ENCODE results near the gene ZBTB9.

Gene ZBTB9

DNA sequence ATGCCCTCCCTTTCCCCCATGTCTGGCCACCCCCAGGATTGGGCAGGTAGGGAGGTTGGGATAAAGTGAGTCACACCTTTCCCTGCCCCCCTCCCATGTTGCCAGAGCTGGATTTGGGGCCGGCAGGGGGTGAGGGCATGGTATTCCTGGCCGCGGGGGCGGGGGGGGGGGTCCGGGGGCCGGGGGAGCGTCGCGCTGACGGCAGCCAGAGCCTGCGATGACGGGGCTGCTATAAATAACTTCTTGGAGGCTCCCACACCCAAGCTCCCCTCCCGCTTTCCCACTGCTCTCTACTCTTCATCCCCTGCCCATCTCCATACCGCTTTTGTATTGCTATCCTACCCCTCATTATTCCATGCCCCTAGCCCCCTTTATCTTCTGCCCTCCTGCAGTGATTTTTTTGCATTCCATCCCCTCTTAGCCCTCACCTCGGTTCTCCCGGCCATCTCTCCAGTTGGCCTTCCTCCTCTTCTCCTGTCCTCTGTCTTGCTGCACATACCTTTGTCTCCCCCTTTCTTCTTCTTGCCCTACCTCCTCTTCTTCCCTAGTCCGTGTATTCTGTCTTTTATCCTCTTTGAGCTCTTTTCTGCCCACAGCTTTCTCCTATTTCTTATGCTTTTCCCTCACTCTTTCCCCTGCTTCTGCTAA, 20.7 kb upstream of the ZBTB9 start:
- no peak for DNase-seq

DNA sequence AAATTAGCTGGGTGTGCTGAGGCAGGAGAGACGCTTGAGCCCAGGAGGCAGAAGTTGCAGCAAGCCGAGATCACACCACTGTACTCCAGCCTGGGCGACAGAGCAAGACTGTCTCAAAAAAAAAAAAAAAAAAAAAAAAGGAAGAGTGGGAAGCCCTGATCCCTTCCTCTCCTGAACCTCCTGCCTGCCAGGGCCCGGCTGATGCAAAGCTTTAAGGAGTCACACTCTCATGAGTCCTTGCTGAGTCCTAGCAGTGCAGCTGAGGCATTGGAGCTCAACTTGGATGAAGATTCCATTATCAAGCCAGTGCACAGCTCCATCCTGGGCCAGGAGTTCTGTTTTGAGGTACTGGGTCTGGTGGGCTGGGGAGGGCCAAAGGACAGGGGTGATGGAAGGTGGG, 19.4 kb upstream of the ZBTB9 start:
- DNase-seq, result no peak

DNA sequence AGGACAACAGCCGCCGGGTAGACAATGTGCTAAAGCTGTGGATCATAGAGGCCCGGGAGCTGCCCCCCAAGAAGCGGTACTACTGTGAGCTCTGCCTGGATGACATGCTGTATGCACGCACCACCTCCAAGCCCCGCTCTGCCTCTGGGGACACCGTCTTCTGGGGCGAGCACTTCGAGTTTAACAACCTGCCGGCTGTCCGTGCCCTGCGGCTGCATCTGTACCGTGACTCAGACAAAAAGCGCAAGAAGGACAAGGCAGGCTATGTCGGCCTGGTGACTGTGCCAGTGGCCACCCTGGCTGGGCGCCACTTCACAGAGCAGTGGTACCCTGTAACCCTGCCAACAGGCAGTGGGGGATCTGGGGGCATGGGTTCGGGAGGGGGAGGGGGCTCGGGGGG, 16.7 kb upstream of the ZBTB9 start:
- DNase-seq, result no peak

DNA sequence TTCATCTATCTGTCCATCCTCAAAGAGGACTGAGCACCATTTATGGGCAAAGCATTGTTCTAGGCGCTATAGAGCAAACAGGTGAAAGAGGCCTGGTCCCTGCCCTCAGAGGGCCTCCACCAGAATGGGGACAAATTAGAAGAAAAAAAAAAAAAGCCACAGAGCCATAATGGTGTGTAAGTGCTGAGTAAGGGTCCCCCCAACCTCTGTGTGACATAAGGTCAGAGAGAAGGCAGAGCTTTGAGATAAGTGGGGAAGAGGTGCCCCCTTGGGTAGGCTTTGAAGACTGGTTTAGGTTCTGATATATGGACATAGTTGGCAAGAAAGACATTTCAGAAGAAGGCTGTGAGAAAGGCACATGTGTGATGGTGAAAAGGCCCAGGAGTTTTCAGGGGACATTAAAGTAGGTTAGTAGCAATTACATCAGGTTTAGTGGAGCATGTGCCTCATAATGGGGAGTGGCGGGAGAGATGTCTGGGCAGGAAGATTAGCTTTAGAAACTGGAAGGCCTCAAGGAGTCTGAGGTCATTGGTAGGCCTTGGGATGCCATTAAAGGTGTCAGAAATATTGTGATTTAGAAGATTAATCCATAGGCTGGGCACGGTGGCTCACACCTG, 15.3 kb upstream of the ZBTB9 start:
- no peak for DNase-seq

DNA sequence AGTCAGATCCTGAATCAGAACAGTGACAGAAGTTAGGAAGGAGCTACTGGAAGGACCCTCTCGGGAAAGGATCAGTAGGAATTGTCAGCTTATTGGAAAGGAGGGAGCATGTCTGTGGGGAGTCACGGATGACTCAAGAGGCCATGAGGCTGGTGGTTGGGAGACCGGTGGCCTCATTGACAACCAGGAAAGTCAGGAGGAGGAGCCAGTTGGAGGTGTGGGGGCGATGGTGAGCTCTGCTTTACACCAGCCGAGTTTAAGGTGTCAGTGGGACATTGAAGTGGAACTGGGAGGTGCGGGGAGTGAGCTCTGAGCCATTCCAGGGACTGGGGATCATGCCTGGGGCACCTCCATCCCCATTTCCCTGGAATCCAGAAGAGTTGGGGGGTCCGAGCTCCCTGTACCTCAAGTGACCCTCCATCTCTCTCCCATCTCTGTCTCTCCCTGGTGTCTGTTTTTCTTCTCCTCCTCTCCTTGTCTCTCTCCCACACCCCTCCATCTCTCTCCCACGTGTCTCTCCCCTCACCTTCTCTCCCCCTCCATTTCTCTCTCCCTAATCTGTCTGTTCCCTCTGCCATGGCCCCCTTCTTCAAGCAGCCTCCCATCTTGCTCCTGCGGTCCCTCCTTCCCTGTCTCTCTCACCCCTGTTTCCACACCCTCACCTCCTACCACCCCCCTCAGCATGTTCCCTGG, 14.3 kb upstream of the ZBTB9 start:
- no peak for DNase-seq

DNA sequence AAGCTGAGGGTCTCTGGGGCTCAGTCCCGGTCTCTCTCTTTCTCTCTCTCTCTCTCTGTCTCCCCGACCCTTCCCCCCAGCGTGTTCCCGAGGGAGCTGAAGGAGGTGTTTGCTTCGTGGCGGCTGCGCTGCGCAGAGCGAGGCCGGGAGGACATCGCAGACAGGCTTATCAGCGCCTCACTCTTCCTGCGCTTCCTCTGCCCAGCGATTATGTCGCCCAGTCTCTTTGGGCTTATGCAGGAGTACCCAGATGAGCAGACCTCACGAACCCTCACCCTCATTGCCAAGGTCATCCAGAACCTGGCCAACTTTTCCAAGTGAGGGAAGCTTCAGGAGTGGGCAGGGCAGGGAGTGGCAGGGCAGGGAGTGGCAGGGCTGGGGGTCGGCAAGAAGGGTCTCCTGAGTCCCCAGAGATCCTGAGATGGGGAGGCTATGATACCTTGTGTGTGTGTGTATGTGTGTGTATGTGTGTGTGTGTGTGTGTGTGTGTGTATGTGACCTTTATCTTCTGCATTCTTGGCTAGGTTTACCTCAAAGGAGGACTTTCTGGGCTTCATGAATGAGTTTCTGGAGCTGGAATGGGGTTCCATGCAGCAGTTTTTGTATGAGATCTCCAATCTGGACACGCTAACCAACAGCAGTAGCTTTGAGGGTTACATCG, 13.6 kb upstream of the ZBTB9 start:
- no peak for DNase-seq

DNA sequence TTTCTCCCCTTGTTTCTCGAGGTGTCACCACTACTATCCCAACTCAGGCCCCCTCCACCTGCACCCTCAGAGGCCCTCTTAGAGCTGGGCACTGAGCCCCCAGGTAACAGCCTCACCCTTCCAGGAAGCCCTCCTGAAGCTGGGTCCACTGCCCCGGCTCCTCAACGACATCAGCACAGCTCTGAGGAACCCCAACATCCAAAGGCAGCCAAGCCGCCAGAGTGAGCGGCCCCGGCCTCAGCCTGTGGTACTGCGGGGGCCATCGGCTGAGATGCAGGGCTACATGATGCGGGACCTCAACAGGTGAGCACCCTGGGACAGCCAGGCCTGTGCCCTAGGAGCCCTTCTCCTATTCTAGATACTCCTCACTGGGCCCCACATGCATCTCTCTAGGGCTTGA, 12.9 kb upstream of the ZBTB9 start:
- no peak for DNase-seq

DNA sequence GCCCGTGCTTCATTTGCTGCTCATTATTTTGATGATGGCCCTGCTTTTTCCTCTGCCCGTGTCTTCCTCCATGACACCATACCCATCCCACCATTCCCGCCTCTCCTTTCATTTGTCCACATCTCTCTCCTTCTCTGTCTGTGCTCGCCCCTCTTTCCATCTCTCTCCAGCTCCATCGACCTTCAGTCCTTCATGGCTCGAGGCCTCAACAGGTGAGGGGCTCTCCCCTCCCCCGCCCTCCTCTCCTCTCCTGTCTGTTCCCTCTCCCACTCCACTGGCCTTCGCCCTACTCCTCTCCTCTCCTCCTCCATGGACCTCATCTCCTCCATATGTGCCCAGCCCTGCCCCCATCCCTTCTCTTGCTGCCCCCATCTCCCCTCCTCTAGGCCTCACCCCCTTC, 12.1 kb upstream of the ZBTB9 start:
- no peak for DNase-seq

DNA sequence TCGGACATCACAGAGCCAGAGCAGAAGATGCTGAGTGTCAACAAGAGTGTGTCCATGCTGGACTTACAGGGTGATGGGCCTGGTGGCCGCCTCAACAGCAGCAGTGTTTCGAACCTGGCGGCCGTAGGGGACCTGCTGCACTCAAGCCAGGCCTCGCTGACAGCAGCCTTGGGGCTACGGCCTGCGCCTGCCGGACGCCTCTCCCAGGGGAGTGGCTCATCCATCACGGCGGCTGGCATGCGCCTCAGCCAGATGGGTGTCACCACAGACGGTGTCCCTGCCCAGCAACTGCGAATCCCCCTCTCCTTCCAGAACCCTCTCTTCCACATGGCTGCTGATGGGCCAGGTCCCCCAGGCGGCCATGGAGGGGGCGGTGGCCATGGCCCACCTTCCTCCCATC, 11.4 kb upstream of the ZBTB9 start:
- no peak for DNase-seq

DNA sequence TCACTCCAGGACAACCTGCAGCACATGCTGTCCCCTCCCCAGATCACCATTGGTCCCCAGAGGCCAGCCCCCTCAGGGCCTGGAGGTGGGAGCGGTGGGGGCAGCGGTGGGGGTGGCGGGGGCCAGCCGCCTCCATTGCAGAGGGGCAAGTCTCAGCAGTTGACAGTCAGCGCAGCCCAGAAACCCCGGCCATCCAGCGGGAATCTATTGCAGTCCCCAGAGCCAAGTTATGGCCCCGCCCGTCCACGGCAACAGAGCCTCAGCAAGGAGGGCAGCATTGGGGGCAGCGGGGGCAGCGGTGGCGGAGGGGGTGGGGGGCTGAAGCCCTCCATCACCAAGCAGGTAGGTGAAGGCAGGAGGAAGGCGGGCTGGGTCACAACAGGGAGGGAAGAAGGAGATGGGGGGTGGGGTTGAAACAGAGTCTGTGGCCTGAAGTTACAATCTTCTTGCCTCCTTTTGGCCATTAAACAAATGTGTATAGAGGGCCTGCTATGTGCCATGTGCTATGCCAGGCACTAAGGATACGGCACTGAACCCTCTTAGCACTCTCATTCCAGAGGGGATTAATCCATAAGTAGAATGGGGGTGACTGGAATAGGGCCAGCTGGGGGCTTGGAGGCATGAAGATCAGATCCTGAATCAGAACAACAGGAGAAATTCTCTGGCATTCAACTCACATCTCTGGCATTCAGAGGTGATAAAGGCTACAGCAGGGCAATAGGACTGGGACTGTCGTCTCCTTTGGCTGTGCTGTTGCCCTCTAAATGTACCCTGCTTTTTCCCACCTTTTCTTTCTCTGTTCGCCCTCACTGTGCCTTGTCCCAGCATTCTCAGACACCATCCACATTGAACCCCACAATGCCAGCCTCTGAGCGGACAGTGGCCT, 10.5 kb upstream of the ZBTB9 start:
- DNase-seq, result no peak

DNA sequence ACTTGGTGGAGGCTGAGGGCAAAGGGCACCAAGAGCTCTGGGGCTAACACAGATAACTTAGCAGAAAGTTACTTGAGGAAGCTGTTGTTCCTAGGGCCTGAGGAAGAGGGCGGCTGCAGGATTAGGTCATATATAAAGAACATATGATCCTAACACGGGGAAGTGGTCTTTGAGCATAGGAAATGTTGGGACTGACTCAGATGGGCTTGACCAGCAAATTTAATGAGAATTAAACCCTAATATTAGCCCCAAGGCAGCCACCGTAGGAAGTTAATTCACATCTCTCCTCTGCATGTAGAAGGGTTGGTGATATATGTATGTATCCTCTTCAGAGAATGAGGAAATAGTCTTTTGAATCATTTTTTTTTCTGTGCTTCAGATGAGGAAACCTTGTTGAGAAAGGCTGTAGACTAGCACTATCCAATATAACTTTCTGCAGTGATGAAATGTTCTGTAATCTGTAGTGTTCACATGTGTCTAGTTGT, 9.2 kb upstream of the ZBTB9 start:
- no peak for DNase-seq

DNA sequence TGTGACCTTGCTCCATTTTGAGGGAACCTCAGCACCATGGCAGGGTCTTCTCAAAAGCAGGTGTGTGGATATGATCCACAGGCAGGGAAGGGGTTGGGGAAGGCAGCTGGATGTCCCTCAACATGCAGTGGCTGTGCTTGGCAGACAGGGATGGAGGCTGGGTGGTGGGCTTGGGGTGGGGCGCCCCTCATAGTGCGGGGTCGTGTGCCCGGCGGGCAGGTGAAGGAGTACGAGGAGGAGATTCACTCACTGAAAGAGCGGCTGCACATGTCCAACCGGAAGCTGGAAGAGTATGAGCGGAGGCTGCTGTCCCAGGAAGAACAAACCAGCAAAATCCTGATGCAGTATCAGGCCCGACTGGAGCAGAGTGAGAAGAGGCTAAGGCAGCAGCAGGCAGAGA, 8.0 kb upstream of the ZBTB9 start:
- no peak for DNase-seq

DNA sequence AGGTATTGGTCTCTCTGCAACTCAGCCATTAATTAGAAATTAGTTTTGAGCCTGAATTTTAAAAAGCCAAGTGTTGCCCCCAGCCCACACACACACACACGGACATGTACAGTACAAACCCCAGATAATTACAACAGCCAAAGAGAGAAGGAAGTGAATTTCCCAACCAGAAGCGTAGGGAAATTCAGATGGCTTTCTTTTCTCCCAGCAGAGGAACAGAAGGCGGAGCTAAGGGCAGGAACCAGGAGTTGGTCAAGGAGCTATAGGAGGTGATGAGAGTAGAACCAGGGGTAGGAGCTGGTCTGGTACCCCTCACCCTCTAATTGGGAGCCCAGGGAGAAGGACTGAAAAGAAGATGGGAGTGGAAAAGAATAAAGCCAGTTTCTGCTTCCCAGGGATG, 3.9 kb upstream of the ZBTB9 start:
- DNase-seq, result no peak

DNA sequence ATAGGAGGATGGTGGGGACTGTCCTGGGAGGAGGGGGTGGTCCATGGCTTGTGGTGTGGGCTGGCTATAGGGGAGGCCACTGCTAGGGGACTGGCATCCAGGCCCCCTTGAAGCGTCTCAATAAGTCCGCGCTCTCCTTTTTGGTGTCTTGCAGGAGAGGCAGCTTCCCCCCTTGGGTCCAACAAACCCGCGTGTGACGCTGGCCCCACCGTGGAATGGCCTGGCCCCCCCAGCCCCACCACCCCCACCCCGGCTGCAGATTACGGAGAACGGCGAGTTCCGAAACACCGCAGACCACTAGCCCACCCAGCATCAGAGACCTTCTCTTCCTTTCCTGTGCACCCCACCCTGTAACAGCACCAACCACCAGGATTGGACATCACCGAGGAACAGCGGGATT, 2.8 kb upstream of the ZBTB9 start:
- no peak for DNase-seq

DNA sequence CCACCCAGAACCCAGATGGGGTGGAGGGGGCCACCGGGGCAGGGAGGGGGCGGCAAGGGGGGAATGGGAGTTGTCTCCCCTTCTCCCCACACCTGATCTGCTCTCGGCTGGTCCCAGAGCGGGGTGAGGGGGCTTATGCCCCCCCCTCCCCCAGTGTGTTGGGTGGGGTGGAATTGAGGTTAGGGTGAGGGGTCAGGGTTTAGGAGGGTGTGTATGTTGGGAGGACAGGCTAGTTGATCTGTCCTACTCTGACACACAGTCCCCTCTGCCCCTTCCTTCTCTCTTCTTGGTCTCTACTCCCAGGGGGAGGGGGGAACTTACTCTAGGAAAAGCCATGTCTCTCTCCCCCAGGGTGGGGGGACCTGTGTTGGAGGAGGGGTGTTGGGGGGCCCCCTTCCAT, 1.9 kb upstream of the ZBTB9 start:
- DNase-seq, result no peak

DNA sequence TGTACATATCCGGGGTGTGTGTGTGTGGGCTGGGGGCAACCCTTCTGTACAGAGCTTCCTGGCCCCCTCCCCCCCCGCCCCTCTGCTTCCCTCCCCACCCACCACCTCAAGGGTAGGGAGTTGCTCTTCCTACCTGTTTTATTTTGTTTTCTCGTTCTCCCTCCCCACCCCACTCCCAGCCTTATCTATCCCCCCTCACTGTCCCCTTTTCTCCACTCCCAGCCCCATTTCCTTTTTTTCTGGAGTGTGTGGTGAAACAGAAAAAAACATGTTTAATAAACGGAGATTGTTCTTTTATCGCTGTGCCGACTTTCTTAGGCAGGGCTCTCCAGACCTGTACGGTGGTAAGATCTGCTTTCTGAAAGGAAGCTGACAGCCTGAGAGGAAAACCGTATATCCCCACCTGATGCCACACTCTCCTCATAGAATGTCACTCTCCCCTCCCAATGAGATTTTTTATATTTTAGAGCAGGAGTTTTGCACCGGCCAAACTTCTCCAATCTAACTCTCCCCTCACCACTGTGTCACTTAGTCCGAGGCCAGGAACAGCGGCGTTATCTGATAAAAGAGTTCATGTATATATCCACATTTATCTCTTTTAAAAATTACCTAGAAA, 875 bp upstream of the ZBTB9 start:
- DNase-seq, result no peak

DNA sequence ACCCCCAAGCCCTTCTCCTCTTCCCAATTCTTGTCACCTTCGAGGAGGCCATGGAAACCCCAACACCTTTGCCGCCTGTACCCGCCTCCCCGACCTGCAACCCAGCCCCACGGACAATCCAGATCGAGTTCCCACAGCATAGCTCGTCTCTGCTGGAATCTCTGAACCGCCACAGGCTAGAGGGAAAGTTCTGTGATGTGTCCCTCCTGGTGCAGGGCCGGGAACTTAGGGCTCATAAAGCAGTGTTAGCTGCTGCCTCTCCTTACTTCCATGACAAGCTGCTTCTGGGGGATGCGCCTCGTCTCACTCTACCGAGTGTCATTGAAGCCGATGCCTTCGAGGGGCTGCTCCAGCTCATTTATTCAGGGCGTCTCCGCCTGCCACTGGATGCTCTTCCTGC, 675 bp downstream of the ZBTB9 start:
- no peak for DNase-seq

DNA sequence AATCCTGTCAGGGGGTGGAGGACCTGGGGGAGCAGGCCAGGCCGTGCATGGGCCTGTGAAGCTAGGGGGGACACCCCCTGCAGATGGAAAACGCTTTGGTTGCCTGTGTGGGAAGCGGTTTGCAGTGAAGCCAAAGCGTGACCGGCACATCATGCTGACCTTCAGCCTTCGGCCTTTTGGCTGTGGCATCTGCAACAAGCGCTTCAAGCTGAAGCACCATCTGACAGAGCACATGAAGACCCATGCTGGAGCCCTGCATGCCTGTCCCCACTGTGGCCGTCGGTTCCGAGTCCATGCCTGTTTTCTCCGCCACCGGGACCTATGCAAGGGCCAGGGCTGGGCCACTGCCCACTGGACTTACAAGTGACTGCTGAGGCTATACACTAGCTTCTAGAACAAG, 1.8 kb downstream of the ZBTB9 start:
- no peak for DNase-seq

DNA sequence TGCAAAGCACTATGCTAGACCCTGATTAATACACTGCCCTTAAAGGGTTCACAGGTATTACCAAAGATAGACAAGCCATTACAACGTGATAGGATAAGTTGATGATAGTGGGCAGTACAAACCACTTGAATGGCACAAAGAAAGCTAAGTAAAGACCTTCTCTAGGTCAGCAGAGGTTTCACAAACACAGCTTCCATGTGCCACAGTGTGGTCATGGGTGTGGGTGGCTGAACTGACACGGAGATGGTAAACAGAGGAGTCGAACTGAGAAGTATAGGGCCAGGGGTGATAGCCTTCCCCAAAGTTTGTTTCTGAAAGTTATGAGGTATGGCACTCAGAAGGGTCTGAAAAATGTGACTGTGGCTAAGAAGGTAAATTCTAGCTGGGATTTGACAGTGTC, 4.3 kb downstream of the ZBTB9 start:
- no peak for DNase-seq

DNA sequence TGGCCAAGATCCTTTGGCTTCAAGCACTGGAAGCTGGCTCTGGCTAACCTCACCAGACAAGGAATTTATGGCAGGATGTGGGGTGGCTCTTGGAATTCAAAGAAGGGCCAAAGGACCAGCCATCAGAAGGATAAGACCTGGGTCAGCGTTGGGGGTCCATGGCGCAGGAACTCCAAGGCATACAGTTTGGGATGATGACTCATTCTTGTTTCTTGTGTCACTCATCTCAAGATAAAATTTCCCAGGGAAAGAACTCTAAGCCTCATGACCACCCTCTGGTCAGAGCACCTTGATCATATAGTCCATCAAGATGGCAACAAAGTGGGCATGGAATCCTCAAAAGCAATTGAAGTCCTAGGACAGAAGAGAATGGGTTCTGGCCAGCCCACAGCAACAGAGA, 4.8 kb downstream of the ZBTB9 start:
- no peak for DNase-seq

DNA sequence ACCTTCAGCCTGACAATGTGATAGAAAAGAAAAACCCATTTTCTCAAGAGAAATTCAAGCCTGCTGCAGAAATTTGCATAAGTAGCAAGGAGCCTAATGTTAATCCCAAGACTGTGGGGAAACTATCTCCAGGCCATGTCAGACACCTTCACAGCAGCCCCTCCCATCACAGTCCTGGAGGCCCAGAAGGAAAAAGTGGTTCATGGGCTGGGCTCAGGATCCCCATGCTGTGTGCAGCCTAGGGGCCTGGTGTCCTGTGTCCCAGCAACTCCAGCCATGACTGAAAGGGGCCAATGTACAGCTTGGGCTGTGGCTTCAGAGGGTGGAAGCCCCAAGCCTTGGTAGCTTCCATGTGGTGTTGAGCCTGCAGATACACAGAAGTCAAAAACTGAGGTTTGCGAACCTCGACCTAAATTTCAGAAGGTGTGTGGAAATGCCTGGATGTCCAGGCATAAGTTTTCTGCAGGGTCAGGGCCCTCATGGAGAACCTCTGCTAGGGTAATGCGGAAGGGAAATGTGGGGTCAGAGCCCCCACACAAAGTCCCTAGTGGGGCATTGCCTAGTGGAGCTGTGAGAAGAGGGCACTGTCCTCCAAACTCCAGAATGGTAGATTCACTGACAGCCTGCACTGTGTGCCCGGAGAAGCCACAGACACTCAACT, 11.8 kb downstream of the ZBTB9 start:
- no peak for DNase-seq

DNA sequence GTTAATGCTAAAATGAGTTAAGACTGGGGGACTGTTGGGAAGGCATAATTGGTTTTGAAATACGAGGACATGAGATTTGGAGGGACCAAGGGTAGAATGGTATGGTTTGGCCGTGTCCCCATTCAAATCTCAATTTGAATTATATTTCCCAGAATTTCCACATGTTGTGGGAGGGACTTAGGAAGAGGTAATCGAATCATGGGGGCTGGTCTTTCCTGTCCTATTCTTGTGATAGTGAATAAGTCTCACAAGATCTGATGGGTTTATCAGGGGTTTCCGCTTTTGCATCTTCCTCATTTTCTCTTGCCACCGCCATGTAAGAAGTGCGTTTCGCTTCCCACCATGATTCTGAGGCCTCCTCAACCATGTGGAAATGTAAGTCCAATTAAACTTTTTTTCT, 12.7 kb downstream of the ZBTB9 start:
- no peak for DNase-seq

Data from activated CD4-positive, alpha-beta T cell treated with anti-CD3 and anti-CD28 coated beads, Interleukin-2, amount 50 U/mL, for 4 hours (primary cell).